ENCODE results near the gene SDF2L1.

GRCh38 chr22:21636629-21637218 is 5.4 kb upstream of the SDF2L1 start:
- TF ChIP-seq BHLHE40 (IDR thresholded peaks at IDR 0.05; ENCODE audit: borderline replicate concordance) (no peak), FOXA1 (IDR thresholded peaks at IDR 0.05) (no peak), TARDBP (IDR thresholded peaks at IDR 0.05) (no peak), CTBP1 (IDR thresholded peaks at IDR 0.05; ENCODE audit: borderline replicate concordance) (no peak)
